Astrocyte (in vitro differentiated cells and primary cell): ENCODE data around the gene MTCL3.

Experiments used
- DNase-seq: peaks from one replicate; pipeline ENCODE4 v3.0.0-alpha.2; 2010; ENCODE audit warnings: low read depth
- FAIRE-seq: peaks from 2 replicates; lab custom pipeline; 2011; peaks lifted over from hg19 to GRCh38; lab: Jason Lieb, UNC
- H2AFZ ChIP-seq: 2 replicates; pipeline ENCODE4 v1.6.0; 2012; ENCODE audit warnings: low read depth, low read length, inconsistent platforms
- H3K27ac ChIP-seq: 2 replicates; pipeline ENCODE4 v1.5.1; 2011; ENCODE audit warnings: low read depth, low read length, inconsistent platforms
- H3K27me3 ChIP-seq: 2 replicates; pipeline ENCODE4 v1.6.0; 2011; ENCODE audit warnings: low read length, inconsistent platforms; ENCODE audit not compliant: insufficient read depth
- H3K36me3 ChIP-seq: 2 replicates; pipeline ENCODE4 v1.5.1; 2011; ENCODE audit warnings: low read length, inconsistent platforms; ENCODE audit not compliant: insufficient read depth
- H3K4me1 ChIP-seq: 2 replicates; pipeline ENCODE4 v1.5.1; 2011; ENCODE audit warnings: low read length, inconsistent platforms; ENCODE audit not compliant: insufficient read depth
- H3K4me2 ChIP-seq: 2 replicates; pipeline ENCODE4 v1.6.0; 2012; ENCODE audit warnings: low read length, inconsistent platforms
- H3K4me3 ChIP-seq: 2 replicates; pipeline ENCODE4 v1.5.1; 2011; ENCODE audit warnings: low read depth, mild to moderate bottlenecking, low read length, inconsistent platforms; ENCODE audit not compliant: insufficient read depth
- H3K79me2 ChIP-seq: 2 replicates; pipeline ENCODE4 v1.6.0; 2012; ENCODE audit warnings: mild to moderate bottlenecking, low read length, inconsistent platforms; ENCODE audit not compliant: insufficient read depth
- H3K9ac ChIP-seq: 2 replicates; pipeline ENCODE4 v1.6.0; 2012; ENCODE audit warnings: mild to moderate bottlenecking, low read length, inconsistent platforms
- H3K9me3 ChIP-seq: 2 replicates; pipeline ENCODE4 v1.5.1; 2012; ENCODE audit warnings: low read depth, mild to moderate bottlenecking, low read length, inconsistent platforms; ENCODE audit not compliant: insufficient read depth
- H4K20me1 ChIP-seq: 2 replicates; pipeline ENCODE4 v1.6.0; 2012; ENCODE audit warnings: low read length, inconsistent platforms; ENCODE audit not compliant: insufficient read depth
- H3K27ac Mint-ChIP-seq: one replicate; pipeline ENCODE4 v1.8.0; 2021; ENCODE audit warnings: mild to moderate bottlenecking, mixed read lengths; ENCODE audit not compliant: unreplicated experiment
- H3K27me3 Mint-ChIP-seq: one replicate; pipeline ENCODE4 v1.8.0; 2021; ENCODE audit warnings: low read depth, mixed read lengths; ENCODE audit not compliant: unreplicated experiment
- H3K36me3 Mint-ChIP-seq: one replicate; pipeline ENCODE4 v1.8.0; 2021; ENCODE audit warnings: low read depth, mixed read lengths; ENCODE audit not compliant: unreplicated experiment
- H3K4me1 Mint-ChIP-seq: one replicate; pipeline ENCODE4 v1.8.0; 2021; ENCODE audit warnings: low read depth, mixed read lengths; ENCODE audit not compliant: unreplicated experiment
- H3K4me3 Mint-ChIP-seq: one replicate; pipeline ENCODE4 v1.8.0; 2021; ENCODE audit warnings: mild to moderate bottlenecking, moderate library complexity, mixed read lengths; ENCODE audit not compliant: unreplicated experiment
- H3K9me3 Mint-ChIP-seq: one replicate; pipeline ENCODE4 v1.8.0; 2021; ENCODE audit warnings: mild to moderate bottlenecking, mixed read lengths; ENCODE audit not compliant: unreplicated experiment
- CTCF ChIP-seq: IDR thresholded peaks from 2 replicates; pipeline ENCODE4 v1.5.1; 2011; ENCODE audit warnings: low read depth, mild to moderate bottlenecking, inconsistent platforms, low read length, moderate library complexity; ENCODE audit not compliant: insufficient read depth
- EZH2 ChIP-seq: IDR thresholded peaks from 2 replicates; pipeline ENCODE4 v1.6.1; 2012; ENCODE audit warnings: mild to moderate bottlenecking, low read length, inconsistent platforms; ENCODE audit not compliant: insufficient read depth

The MTCL3 gene

GRCh38 chr6:127483399-127484055 is 35.6 kb downstream of the MTCL3 start:
- Histone ChIP-seq H3K4me2 (peak overlapping the region; percentile 79), H3K9me3 (no peaks in the 10 kb centered on the region), H3K79me2 (no peaks in the 10 kb centered on the region), H2AFZ (no peak overlapping the region), H3K4me3 (peak overlapping the region; percentile 27), H3K4me1 (peaks cover 47% of the 10 kb centered on the region), H3K36me3 (peaks cover 9% of the 10 kb centered on the region), H3K27ac (peak overlapping the region; percentile 83), H4K20me1 (no peaks in the 10 kb centered on the region), H3K27me3 (no peaks in the 10 kb centered on the region), H3K9ac (peak overlapping the region; percentile 55)
- peak overlapping the region; percentile 63 for H3K27ac Mint-ChIP-seq
- peaks cover 28% of the 10 kb centered on the region for H3K4me1 Mint-ChIP-seq
- peaks cover 7% of the 10 kb centered on the region for H3K36me3 Mint-ChIP-seq
- DNase-seq (no peak), FAIRE-seq (no peak)
- H3K27me3 Mint-ChIP-seq = no peaks in the 10 kb centered on the region
- TF ChIP-seq EZH2 (no peak), CTCF (no peak)
- H3K9me3 Mint-ChIP-seq = no peaks in the 10 kb centered on the region
- H3K4me3 Mint-ChIP-seq = peak overlapping the region; percentile 35

GRCh38 chr6:127482325-127482724 is 36.8 kb downstream of the MTCL3 start:
- Mint-ChIP-seq H3K27ac (no peak overlapping the region), H3K9me3 (no peaks in the 10 kb centered on the region), H3K36me3 (peaks cover 15% of the 10 kb centered on the region), H3K4me1 (peaks cover 28% of the 10 kb centered on the region), H3K27me3 (no peaks in the 10 kb centered on the region), H3K4me3 (no peak overlapping the region)
- H3K9ac ChIP-seq = peak overlapping the region; percentile 38
- no peaks in the 10 kb centered on the region for H4K20me1 ChIP-seq
- H3K4me1 ChIP-seq = peaks cover 47% of the 10 kb centered on the region
- H3K27ac ChIP-seq = peak overlapping the region; percentile 83
- H3K9me3 ChIP-seq = no peaks in the 10 kb centered on the region
- peaks cover 16% of the 10 kb centered on the region for H3K36me3 ChIP-seq
- H3K27me3 ChIP-seq = no peaks in the 10 kb centered on the region
- no peaks in the 10 kb centered on the region for H3K79me2 ChIP-seq
- no peak for DNase-seq
- no peak overlapping the region for H3K4me3 ChIP-seq
- H3K4me2 ChIP-seq = peak overlapping the region; percentile 63
- H2AFZ ChIP-seq = no peak overlapping the region
- no peak for FAIRE-seq
- no peak for TF ChIP-seq CTCF
- no peak for TF ChIP-seq EZH2

GRCh38 chr6:127481628-127482027 is 37.5 kb downstream of the MTCL3 start:
- H4K20me1 ChIP-seq = no peaks in the 10 kb centered on the region
- no peak for TF ChIP-seq CTCF
- TF ChIP-seq EZH2 = no peak
- H3K27me3 Mint-ChIP-seq = no peaks in the 10 kb centered on the region
- H3K36me3 Mint-ChIP-seq = peaks cover 14% of the 10 kb centered on the region
- FAIRE-seq = peak; percentile 5
- no peaks in the 10 kb centered on the region for H3K9me3 Mint-ChIP-seq
- H3K9me3 ChIP-seq = no peaks in the 10 kb centered on the region
- no peak overlapping the region for H3K4me3 Mint-ChIP-seq
- H3K4me1 Mint-ChIP-seq = peaks cover 28% of the 10 kb centered on the region
- H3K9ac ChIP-seq = peak overlapping the region; percentile 38
- no peaks in the 10 kb centered on the region for H3K79me2 ChIP-seq
- H3K4me1 ChIP-seq = peaks cover 47% of the 10 kb centered on the region
- no peaks in the 10 kb centered on the region for H3K27me3 ChIP-seq
- peaks cover 18% of the 10 kb centered on the region for H3K36me3 ChIP-seq
- no peak overlapping the region for H3K4me3 ChIP-seq
- peak overlapping the region; percentile 83 for H3K27ac ChIP-seq
- H3K4me2 ChIP-seq = peak overlapping the region; percentile 63
- peak; percentile 82 for DNase-seq
- peak overlapping the region; percentile 71 for H3K27ac Mint-ChIP-seq
- H2AFZ ChIP-seq = no peak overlapping the region
